ENCODE measurements around the gene SPZ1.

The SPZ1 gene

DNA sequence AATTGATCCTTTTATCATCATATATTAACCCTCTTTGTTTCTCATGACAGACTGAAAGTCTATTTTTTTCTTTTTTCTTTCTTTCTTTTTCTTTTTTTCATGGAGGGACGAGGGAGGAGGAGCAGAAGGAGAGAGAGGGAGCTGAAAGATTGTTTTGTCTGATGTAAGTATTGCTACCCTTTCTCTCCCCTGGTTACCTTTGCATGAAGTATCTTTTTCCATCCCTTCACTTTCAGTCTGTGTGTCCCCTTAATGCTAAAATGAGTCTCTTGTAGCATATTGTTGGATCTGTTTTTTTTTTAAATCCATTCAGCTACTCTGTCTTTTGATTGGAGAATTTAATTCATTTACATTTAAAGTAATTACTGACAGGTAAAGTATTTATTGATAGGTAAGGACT, 36.4 kb upstream of the SPZ1 start:
- no peak for DNase-seq
- Histone ChIP-seq H3K27ac (no peak overlapping the region), H3K27me3 (no peaks in the 10 kb centered on the region), H3K4me1 (no peaks in the 10 kb centered on the region), H3K9me3 (no peaks in the 10 kb centered on the region), H3K36me3 (no peaks in the 10 kb centered on the region), H3K4me3 (no peak overlapping the region)
- TF ChIP-seq, protein P1, sequence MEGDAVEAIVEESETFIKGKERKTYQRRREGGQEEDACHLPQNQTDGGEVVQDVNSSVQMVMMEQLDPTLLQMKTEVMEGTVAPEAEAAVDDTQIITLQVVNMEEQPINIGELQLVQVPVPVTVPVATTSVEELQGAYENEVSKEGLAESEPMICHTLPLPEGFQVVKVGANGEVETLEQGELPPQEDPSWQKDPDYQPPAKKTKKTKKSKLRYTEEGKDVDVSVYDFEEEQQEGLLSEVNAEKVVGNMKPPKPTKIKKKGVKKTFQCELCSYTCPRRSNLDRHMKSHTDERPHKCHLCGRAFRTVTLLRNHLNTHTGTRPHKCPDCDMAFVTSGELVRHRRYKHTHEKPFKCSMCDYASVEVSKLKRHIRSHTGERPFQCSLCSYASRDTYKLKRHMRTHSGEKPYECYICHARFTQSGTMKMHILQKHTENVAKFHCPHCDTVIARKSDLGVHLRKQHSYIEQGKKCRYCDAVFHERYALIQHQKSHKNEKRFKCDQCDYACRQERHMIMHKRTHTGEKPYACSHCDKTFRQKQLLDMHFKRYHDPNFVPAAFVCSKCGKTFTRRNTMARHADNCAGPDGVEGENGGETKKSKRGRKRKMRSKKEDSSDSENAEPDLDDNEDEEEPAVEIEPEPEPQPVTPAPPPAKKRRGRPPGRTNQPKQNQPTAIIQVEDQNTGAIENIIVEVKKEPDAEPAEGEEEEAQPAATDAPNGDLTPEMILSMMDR (IDR thresholded peaks at IDR 0.05): no peak
- intact Hi-C loops (cut with DNase I; ENCODE audit: low total_unique reads): no loop called here

DNA sequence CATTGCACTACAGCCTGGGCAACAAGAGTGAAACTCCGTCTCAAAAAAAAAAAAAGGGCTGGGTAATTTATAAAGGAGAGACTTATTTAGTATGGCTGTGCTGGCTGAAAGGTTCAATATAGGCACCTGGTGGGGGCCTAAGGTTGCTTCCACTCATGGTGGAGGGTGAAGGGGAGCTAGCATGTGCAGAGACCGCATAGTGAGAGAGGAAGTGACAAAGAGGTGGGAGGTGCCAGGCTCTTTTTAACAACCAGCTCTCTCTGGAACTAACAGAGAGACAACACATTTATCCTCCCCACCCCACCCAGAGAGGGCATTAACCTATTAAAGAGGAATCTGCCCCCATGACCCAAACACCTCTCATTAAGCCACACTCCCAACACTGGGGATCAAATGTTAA, 35.1 kb upstream of the SPZ1 start:
- Histone ChIP-seq H3K4me1 (no peaks in the 10 kb centered on the region), H3K4me3 (no peak overlapping the region), H3K9me3 (no peaks in the 10 kb centered on the region), H3K27me3 (no peaks in the 10 kb centered on the region), H3K36me3 (no peaks in the 10 kb centered on the region), H3K27ac (no peak overlapping the region)
- TF ChIP-seq, protein P1 (IDR thresholded peaks at IDR 0.05): no peak
- intact Hi-C loops (cut with DNase I; ENCODE audit: low total_unique reads): no loop called here
- no peak for DNase-seq

DNA sequence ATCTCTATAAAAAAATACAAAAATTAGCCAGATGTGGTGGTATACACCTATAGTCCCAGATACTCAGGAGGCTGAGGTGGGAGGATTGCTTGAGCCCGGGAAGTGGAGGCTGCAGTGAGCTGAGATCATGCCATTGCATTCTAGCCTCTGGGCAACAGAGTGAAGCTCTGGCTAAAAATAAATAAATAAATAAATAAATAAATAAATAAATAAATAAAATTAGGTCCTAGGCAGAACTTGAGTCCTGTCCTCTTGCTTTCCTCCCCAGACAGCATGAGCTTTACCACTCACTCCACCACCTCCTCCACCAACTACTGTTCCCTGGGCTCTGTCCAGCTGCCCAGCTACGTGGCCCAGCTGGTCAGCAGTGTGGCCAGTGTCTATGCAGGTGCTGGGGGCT, 31.6 kb upstream of the SPZ1 start:
- DNase-seq: no peak
- no peaks in the 10 kb centered on the region for H3K9me3 ChIP-seq
- no peaks in the 10 kb centered on the region for H3K36me3 ChIP-seq
- intact Hi-C loops (cut with DNase I; ENCODE audit: low total_unique reads): no loop called here
- H3K27ac ChIP-seq: no peak overlapping the region
- H3K4me1 ChIP-seq: no peaks in the 10 kb centered on the region
- TF ChIP-seq, protein P1 (IDR thresholded peaks at IDR 0.05): no peak
- H3K27me3 ChIP-seq: no peaks in the 10 kb centered on the region
- no peak overlapping the region for H3K4me3 ChIP-seq

DNA sequence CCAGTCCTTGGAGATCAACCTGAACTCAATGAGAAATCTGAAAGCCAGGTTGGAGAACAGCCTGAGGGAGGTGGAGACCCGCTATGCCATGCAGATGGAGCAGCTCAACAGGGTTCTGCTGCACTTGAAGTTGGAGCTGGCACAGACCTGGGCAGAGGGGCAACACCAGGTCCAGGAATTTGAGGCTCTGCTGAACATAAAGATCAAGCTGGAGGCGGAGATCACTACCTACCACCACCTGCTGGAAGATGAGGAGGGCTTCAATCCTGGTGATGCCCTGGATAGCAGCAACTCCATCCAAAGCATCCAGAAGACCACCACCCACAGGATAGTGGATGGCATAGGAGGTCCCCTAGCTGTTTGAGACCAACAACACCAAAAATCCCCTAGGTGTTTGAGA, 30.5 kb upstream of the SPZ1 start:
- intact Hi-C loops (cut with DNase I; ENCODE audit: low total_unique reads): no loop called here
- Histone ChIP-seq H3K4me1 (no peaks in the 10 kb centered on the region), H3K9me3 (no peaks in the 10 kb centered on the region), H3K36me3 (no peaks in the 10 kb centered on the region), H3K4me3 (no peak overlapping the region), H3K27ac (no peak overlapping the region), H3K27me3 (no peaks in the 10 kb centered on the region)
- no peak for DNase-seq
- TF ChIP-seq, protein P1 (IDR thresholded peaks at IDR 0.05): no peak

DNA sequence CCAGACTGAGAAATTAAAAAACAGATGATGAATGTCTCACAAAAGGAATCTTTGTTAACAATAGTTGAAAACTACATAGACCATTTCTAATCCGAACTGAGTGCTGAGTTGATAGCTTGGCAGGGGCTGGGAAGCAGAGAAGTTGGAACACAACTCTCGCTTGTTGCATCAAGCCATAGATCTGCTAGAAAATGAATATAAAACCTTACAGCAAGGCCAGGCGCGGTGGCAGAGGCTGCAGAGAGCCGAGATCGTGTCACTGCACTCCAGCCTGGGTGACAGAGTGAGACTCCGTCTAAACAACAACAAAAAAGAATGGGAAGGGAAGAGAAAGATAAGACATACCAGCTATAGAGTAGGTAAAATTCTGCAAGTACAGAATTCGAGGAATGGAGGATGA, 28.0 kb upstream of the SPZ1 start:
- H3K4me3 ChIP-seq: no peak overlapping the region
- no peaks in the 10 kb centered on the region for H3K36me3 ChIP-seq
- no peak overlapping the region for H3K27ac ChIP-seq
- no peaks in the 10 kb centered on the region for H3K4me1 ChIP-seq
- TF ChIP-seq, protein P1 (IDR thresholded peaks at IDR 0.05): no peak
- DNase-seq: no peak
- intact Hi-C loops (cut with DNase I; ENCODE audit: low total_unique reads): no loop called here
- no peaks in the 10 kb centered on the region for H3K9me3 ChIP-seq
- no peaks in the 10 kb centered on the region for H3K27me3 ChIP-seq

DNA sequence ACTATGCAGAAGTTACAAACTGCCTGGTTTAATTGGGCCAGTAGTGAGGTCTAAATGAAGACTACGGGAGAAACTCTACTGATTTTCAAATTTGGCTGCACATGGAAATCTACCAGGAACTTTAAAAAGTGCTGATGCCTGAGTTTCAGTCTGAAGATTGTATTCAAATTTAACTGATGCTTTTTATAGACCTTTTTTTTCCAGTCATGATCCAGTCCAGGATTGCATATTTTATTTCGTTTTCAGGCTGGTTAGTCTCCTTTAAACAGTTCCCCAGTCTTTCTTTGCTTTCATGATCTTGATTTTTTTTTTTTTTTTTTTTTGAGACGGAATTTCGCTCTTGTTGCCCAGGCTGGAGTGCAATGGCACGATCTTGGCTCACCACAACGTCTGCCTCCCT, 23.7 kb upstream of the SPZ1 start:
- no peaks in the 10 kb centered on the region for H3K27me3 ChIP-seq
- H3K4me3 ChIP-seq: no peak overlapping the region
- H3K4me1 ChIP-seq: no peaks in the 10 kb centered on the region
- no peaks in the 10 kb centered on the region for H3K9me3 ChIP-seq
- intact Hi-C loops (cut with DNase I; ENCODE audit: low total_unique reads): no loop called here
- H3K36me3 ChIP-seq: no peaks in the 10 kb centered on the region
- DNase-seq: no peak
- no peak overlapping the region for H3K27ac ChIP-seq
- TF ChIP-seq, protein P1 (IDR thresholded peaks at IDR 0.05): no peak

All from tibial artery (tissue), 4 donors.